Heart left ventricle (tissue), 13 donors: ENCODE data around the gene COMTD1.

Experiments used
- POLR2A ChIP-seq, 2 donors: fragments of 450-650 bp; IDR thresholded peaks; one replicate each; pipeline ENCODE4 v1.6.1; 2017; ENCODE audit warnings: antibody characterized with exemption in 2 of 2, mild to moderate bottlenecking in 2 of 2, moderate library complexity in 2 of 2
- TF ChIP-seq, protein P1 (sequence below), 12 donors: fragments of 200-600 bp; sonication (generic) in 4 of 12; IDR thresholded peaks; one replicate each; pipeline versions ENCODE4 v1.5.0 to v1.8.0; 2018 to 2022; ENCODE audit warnings: antibody characterized with exemption in 12 of 12, mild to moderate bottlenecking in 5 of 12
- donor health status: ischemic (EF 13 %, LVEDD 7.1; RV severe dilation, severe dysfunction).
- donor health status: DM: no; HTN: yes; CAD: no.
- donor health status: DM: no; HTN: no; CAD: no.
- donor health status: ischemic (EF 25% LVEDD 6.9; RV normal size, moderate dysfunction).
- donor health status: ischemic (EF 25% LVEDD 5.7; RV mildly dilated, moderate dysfunction).
- donor health status: ischemic (EF 35%, LVEDD 5.7; RV mildly dilated, moderate dysfunction).
- donor health status: nonischemic (EF 11% LVEDD 7.7; RV severe dilation, severe dysfunction).
- donor health status: DM: yes; HTN: yes; CAD: no.
- donor health status: PGD.
- donor health status: ischemic (EF 29% LVEDD 5.4; RV normal size, mild dysfunction).
- donor health status: nonischemic (EF 23%, LVEDD 6.1; RV moderate dilation, normal function).

DNA sequence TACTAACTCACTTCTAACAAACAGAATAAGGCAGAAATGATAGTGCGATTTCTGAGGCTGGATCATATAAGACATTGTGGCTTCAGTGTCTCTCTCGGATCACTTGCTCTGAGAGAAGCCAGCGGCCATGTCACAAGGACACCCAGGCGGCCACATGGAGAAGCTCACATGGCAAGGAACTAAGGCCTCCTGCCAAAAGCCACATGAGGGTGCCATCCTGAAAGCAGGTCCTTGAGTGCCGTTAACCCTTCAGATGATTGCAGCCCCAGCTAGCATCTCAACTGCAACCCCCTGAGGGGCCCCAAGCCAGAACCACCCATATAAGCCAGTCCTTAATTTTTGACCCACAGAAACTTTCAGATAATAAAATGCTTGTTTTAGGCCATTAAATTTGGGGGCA lies 32.0 kb downstream of the COMTD1 start:
- TF ChIP-seq POLR2A (IDR thresholded peaks at IDR 0.05), result no peak
- TF ChIP-seq, protein P1, sequence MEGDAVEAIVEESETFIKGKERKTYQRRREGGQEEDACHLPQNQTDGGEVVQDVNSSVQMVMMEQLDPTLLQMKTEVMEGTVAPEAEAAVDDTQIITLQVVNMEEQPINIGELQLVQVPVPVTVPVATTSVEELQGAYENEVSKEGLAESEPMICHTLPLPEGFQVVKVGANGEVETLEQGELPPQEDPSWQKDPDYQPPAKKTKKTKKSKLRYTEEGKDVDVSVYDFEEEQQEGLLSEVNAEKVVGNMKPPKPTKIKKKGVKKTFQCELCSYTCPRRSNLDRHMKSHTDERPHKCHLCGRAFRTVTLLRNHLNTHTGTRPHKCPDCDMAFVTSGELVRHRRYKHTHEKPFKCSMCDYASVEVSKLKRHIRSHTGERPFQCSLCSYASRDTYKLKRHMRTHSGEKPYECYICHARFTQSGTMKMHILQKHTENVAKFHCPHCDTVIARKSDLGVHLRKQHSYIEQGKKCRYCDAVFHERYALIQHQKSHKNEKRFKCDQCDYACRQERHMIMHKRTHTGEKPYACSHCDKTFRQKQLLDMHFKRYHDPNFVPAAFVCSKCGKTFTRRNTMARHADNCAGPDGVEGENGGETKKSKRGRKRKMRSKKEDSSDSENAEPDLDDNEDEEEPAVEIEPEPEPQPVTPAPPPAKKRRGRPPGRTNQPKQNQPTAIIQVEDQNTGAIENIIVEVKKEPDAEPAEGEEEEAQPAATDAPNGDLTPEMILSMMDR (IDR thresholded peaks at IDR 0.05), result peak in 1 of 12 donors; percentile 6
